Measurements from ENCODE around the gene MED23.

Gene MED23

GRCh38 chr6:131652472-131652871, 24.4 kb upstream of the MED23 start:
- Histone ChIP-seq H3K9me3 (ENCODE audit: low read length) (no peaks in the 10 kb centered on the region), H2AFZ (ENCODE audit: low read length) (no peak overlapping the region), H3K4me1 (ENCODE audit: insufficient read depth, low read length, severe bottlenecking) (no peaks in the 10 kb centered on the region), H3K36me3 (ENCODE audit: insufficient read depth, low read length) (no peaks in the 10 kb centered on the region), H4K20me1 (ENCODE audit: insufficient read depth, low read length) (no peaks in the 10 kb centered on the region), H3K9ac (ENCODE audit: low read length) (no peak overlapping the region), H3K4me3 (ENCODE audit: low read depth, low read length, poor library complexity, severe bottlenecking) (no peak overlapping the region), H3F3A (ENCODE audit: insufficient read depth, low read length) (no peaks in the 10 kb centered on the region), H3K4me2 (ENCODE audit: low read length) (no peak overlapping the region), H3K27ac (ENCODE audit: low read depth, low read length, poor library complexity, severe bottlenecking) (no peak overlapping the region), H3K9me2 (ENCODE audit: low read depth, low read length) (no peaks in the 10 kb centered on the region), H3K27me3 (ENCODE audit: insufficient read depth, low read length) (no peaks in the 10 kb centered on the region), H3K79me2 (ENCODE audit: insufficient read depth, low read length) (no peaks in the 10 kb centered on the region)
- TF ChIP-seq CTCF (IDR thresholded peaks at IDR 0.05; ENCODE audit: low read length) (no peak), EZH2 (IDR thresholded peaks at IDR 0.05; ENCODE audit: borderline replicate concordance, low read length) (no peak)

GRCh38 chr6:131651782-131652181, 23.7 kb upstream of the MED23 start:
- Histone ChIP-seq H3K9ac (ENCODE audit: low read length) (no peak overlapping the region), H3K27ac (ENCODE audit: low read depth, low read length, poor library complexity, severe bottlenecking) (no peak overlapping the region), H3K4me1 (ENCODE audit: insufficient read depth, low read length, severe bottlenecking) (no peaks in the 10 kb centered on the region), H3K4me2 (ENCODE audit: low read length) (no peak overlapping the region), H3F3A (ENCODE audit: insufficient read depth, low read length) (no peaks in the 10 kb centered on the region), H3K9me3 (ENCODE audit: low read length) (no peaks in the 10 kb centered on the region), H3K36me3 (ENCODE audit: insufficient read depth, low read length) (no peaks in the 10 kb centered on the region), H3K9me2 (ENCODE audit: low read depth, low read length) (no peaks in the 10 kb centered on the region), H3K79me2 (ENCODE audit: insufficient read depth, low read length) (no peaks in the 10 kb centered on the region), H3K27me3 (ENCODE audit: insufficient read depth, low read length) (no peaks in the 10 kb centered on the region), H2AFZ (ENCODE audit: low read length) (no peak overlapping the region), H4K20me1 (ENCODE audit: insufficient read depth, low read length) (no peaks in the 10 kb centered on the region), H3K4me3 (ENCODE audit: low read depth, low read length, poor library complexity, severe bottlenecking) (no peak overlapping the region)
- no peak for TF ChIP-seq CTCF (IDR thresholded peaks at IDR 0.05; ENCODE audit: low read length)
- TF ChIP-seq EZH2 (IDR thresholded peaks at IDR 0.05; ENCODE audit: borderline replicate concordance, low read length): no peak

- Histone ChIP-seq H2AFZ (ENCODE audit: low read length) (no peak overlapping the region), H3K4me1 (ENCODE audit: insufficient read depth, low read length, severe bottlenecking) (no peaks in the 10 kb centered on the region), H3K9me3 (ENCODE audit: low read length) (no peaks in the 10 kb centered on the region), H4K20me1 (ENCODE audit: insufficient read depth, low read length) (no peaks in the 10 kb centered on the region), H3K27me3 (ENCODE audit: insufficient read depth, low read length) (no peaks in the 10 kb centered on the region), H3K4me3 (ENCODE audit: low read depth, low read length, poor library complexity, severe bottlenecking) (no peak overlapping the region), H3K36me3 (ENCODE audit: insufficient read depth, low read length) (no peaks in the 10 kb centered on the region), H3K4me2 (ENCODE audit: low read length) (no peak overlapping the region), H3K27ac (ENCODE audit: low read depth, low read length, poor library complexity, severe bottlenecking) (no peak overlapping the region), H3K79me2 (ENCODE audit: insufficient read depth, low read length) (no peaks in the 10 kb centered on the region), H3F3A (ENCODE audit: insufficient read depth, low read length) (no peaks in the 10 kb centered on the region), H3K9me2 (ENCODE audit: low read depth, low read length) (no peaks in the 10 kb centered on the region), H3K9ac (ENCODE audit: low read length) (no peak overlapping the region)
- TF ChIP-seq CTCF (IDR thresholded peaks at IDR 0.05; ENCODE audit: low read length) (no peak), EZH2 (IDR thresholded peaks at IDR 0.05; ENCODE audit: borderline replicate concordance, low read length) (no peak)
Measured at GRCh38 chr6:131646249-131646670, 18.2 kb upstream of the MED23 start.

Data from OCI-LY1 (cell line).